A172 (cell line): ENCODE data around the gene DNAJB7. TPM values are rescaled to one million over a fixed set of nuclear protein-coding genes. Genes with fewer than 3 reads are reported as not detected.
"Not testable (repeated sequence)": the region's sequence is repeated elsewhere in the genome, so short reads cannot be mapped to it uniquely, and the experiment has no call there.

Experiments
- DNase-seq: peaks from one replicate; pipeline ENCODE4 v3.0.0-alpha.2; 2015; ENCODE audit warnings: low spot score
- total RNA-seq: library from RNA; depleted of rRNA; stranded (reverse); fragments of >200 nt; shearing (Covaris generic); gene quantifications from 2 replicates; pipeline ENCODE4 v1.2.3, GENCODE V29; 2014; rRNA removed

Gene DNAJB7
- not detected in 2 replicates for total RNA-seq

DNA sequence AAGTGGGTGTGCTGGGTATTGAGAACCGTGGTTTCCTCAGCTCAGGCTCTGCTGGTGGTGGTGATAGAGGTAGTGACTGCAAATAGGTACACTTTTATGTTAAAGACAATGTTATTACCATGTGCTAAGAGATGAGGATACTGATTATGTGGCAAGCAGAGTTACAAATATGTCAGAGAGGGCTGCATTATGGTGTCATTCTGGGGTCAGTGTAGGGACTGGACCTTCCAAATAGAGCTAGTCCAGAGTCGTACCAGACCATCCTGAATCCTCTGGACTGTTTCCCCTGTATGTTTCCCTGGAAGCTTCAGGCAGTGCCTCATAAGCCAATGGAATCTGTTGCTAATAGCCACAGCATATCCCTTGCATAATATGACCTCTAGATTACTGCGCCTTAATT, at the start of gene DNAJB7:
Gene DNAJB7, minus strand, starts transcription at position 101 of the 400 bp plus-strand sequence. CDS start 119 bp downstream, outside the sequence.
- DNase-seq, result no peak

DNA sequence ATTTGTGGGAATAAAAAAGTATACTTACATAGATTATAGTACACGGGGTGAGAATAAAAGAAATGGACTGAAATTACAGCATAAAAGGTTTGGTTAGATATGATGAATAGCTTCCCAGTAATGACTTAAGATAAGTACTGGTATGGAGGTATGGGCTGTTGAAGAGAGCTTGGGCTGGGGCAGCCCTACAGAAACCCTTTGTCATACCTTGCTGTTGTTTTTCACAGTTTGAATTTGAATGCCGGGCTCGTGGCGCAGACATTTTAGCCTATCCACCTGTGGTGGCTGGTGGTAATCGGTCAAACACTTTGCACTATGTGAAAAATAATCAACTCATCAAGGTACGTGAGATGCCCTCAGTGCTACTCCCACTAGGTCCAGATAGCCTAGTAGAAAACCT, 47.0 kb upstream of the DNAJB7 start:
- no peak for DNase-seq

GRCh38 chr22:40904101-40904500, 42.2 kb upstream of the DNAJB7 start:
- DNase-seq, result no peak

GRCh38 chr22:40898850-40899357, 37.0 kb upstream of the DNAJB7 start:
- DNase-seq, result peak; percentile 49

GRCh38 chr22:40894417-40894816, 32.5 kb upstream of the DNAJB7 start:
- no peak for DNase-seq

DNA sequence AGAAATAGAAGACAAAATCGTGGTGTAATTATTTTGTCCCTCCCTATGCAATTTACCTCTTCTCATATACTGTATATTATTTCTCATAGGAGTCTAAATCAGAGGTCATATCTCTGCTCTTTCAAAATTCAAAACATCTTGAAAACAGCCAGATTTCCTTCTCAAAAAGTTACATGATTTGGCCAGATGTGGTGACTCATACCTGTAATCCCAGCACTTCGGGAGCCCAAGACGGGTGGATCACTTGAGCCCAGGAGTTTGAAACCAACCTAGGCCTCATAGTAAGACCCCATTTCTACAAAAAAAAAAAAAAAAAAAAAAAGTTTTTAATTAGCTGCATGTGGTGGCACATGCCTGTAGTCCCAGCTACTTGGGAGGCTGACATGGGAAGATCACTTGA, 29.0 kb upstream of the DNAJB7 start:
- DNase-seq, result no peak

DNA sequence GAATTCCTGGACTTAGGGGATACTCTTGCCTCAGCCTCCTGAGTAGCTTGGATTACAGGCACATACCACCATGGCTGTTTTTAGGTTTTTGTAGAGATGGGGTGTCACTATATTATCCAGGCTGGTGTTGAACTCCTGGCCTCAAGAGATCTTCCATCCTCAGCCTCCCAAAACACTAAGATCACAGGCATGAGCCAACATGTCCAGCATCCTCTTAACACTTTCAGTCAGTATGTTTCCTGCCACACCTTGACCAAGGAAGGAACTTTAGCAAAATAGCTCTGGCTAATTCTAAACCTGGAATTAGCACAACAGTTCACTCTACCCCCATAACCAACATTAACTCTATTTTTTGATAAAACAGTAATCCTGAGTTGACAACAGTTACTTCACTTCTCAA, 27.2 kb upstream of the DNAJB7 start:
- no peak for DNase-seq

DNA sequence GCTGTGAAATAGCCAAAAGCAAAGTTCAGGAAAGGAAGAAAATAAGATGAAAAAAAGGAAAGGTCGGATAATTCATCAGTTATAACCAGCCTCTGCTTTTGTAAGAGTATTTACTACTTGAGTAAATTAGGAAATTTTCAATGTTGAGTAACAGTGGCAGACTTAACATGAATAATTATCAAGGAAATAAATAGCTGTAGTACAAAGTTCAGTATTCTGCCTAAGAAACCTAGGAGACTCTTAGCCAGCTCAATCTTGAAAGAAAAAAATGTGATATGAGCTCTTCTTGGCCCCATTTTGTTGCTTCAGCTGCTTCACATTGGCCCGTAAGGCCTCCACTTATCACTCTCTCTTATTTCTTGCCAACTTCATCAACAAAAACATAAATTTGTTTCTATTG, 17.0 kb upstream of the DNAJB7 start:
- no peak for DNase-seq

DNA sequence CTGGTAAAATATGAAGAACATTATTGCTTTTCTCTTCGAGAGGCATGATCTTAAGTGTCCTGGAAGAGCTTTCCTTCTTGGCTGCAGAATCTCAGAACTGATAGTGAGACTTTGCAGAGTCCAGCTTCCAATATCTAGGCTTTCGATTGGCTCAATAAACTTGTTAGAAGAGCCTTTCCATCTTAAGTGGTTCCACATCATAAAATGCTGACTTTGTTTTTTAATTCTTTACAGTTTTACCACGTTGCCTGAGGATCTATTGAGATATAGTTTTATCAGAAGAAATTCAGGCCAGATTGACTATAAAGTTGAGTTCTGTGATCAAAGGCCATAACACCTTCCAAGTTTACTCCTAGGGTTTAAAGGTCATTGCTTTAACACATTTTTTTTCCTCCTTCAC, 15.6 kb upstream of the DNAJB7 start:
- no peak for DNase-seq

DNA sequence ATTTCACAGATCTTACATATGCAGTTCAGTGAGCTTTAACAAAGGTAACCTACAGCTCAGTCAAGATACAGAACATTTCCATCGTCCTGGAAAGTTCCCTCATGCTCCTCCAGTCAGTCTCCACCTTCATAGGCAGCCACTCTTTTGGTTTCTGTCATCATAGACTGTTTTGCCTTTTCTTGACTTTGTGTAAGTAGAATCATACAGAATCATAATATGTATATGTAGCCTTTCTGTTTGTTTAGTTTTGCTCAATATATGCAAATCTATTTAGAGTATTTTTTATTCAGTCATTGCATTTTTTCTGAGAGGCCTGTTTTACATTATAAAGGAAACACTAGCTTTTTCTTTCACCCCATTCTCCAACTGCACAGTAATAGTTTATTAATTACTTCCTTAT, 15.0 kb upstream of the DNAJB7 start:
- no peak for DNase-seq

DNA sequence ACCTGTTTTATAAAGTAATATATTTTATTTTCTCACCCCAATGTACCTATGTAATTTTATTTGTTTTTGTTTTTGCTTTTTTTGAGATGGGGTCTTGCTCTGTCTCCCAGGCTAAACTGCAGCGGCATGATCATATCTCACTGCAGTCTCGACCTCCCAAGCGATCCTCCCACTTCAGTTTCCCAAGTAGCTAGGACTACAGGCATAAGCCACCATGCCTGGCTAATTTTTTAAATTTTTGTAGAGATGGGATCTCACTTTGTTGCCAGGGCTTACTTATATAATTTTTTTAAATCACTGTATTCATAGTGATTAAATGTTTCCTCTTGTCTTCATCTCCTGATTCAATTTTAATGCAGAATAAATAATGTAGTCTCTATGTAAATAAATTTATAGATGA, 13.2 kb upstream of the DNAJB7 start:
- no peak for DNase-seq

DNA sequence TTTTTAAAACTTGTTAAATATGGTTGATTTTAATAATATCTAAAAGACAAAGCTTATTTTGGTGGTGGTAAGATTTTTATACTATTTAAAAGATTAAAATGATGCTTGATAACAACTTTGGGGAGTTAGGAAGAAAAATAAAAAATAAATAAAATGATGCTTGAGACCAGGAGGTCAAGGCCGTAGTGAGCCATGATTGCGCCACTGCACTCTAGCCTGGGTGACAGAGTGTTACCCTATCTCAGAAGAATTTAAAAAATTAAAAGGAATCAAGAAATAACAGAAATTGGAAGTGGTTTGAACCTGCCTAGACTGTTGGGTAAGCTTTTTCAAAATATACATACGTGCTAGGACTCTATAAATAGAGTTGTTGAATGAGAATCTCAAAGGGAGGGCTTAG, 12.1 kb upstream of the DNAJB7 start:
- no peak for DNase-seq

DNA sequence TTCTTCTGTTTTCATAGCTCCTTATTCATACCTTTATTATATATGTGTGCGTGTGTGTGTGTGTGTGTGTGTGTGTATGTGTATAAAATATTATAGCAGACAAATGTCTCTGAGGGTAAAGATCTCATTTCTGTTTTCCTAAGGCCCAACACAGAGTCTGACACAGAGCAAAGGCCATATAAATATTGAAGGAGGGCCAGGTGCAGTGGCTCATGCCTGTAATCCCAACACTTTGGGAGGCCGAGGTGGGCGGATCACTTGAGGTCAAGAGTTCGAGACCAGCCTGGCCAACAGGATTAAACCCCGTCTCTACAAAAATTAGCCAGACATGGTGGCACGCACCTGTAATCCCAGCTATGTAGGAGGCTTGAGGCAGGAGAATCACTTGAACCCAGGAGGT, 6.5 kb upstream of the DNAJB7 start:
- not testable (repeated sequence) for DNase-seq

- no peak for DNase-seq
These were observed 5.2 kb upstream of the DNAJB7 start for GRCh38 chr22:40867109-40867508.

DNA sequence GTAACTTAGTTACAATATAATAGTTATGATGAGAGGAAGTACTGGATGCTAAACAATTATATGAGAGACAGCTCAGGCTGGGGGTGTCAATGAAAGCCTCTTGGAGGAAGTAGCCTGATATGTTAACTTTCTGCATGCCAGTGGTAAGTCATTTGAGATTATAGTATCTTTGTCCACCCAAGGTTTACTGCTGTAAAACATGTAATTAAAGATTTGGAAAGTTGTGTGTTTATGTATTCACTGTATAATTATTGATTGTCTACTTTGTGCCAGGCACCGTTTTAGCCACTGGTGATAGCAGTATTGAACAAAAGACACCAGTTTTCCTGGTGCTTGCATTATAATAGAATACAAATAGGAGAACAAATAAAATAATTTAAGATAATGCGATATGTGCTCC, 624 bp upstream of the DNAJB7 start:
- no peak for DNase-seq

DNA sequence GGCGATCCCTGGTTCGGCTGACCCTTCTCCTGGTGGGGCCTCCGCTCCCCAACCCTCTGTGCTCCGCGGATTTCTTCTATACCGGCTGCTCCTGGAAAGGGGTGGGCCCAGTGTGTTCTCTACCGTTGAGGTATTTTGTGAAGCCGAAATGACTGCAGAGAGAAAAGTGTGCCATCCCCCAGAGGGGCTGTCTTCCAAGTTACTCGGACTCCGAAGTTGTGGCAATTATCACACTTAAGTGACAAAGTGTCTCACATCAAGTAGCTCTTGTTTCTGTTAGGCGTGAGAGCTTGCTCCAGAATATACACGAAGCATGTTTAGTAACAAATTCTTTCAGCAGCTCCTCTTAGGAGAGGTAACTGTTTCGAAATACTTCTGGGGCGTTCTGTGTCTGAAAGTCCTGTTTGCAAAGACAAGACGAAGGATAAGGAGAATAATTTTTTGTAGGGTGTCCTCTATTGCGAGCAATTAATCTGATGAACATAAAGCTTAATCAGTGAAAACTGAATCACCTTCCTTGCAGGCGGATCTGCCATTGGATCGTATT, 4.5 kb downstream of the DNAJB7 start:
- DNase-seq, result no peak

DNA sequence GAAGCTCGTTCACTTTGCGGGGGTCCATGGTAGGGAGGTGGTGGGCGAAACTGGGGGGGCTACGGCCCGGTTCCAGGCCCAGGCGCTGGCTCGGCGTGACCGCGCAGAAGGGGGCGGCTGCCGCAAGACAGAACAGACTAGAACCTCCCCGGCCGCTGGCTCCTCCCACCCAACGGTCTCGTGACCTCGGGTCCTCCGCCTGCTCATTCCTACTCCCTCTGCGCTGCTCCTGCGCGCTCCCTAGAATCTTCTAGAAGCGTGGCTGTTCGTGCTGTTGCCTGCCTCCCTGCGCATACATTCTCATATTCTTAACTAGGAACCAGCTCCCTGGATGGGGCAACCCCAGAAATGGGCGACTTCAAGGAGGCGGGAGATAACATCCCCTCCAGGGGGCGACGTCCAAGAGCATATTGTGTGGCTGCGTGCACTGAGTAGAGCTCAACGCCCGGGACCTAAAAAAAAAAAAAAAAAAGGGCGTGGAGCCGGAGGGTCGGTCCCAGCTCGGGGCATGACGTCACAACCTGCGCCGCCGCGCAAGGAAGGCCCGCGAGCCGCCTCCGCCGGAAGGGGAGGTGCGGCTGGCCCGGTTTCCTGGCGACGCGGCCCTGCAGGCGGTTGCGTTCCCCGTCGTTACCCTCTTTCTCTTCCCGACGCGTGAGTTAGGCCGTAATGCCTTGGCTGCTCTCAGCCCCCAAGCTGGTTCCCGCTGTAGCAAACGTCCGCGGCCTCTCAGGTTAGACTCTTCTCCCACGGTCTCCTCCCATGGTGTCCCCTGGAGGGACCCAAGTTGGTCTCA, 5.2 kb downstream of the DNAJB7 start, which contains the start of the genes ST13 and XPNPEP3:
Gene ST13, minus strand, starts transcription at position 127 of the 796 bp plus-strand sequence. Its CDS starts 99 bp downstream, at position 28.
Gene XPNPEP3, plus strand, starts transcription at position 636 of the 796 bp plus-strand sequence. Its CDS starts 34 bp downstream, at position 670.
- peak; percentile 91 for DNase-seq

GRCh38 chr22:40855979-40856512, 5.9 kb downstream of the DNAJB7 start:
- no peak for DNase-seq

GRCh38 chr22:40855071-40855978, 6.6 kb downstream of the DNAJB7 start:
- peak; percentile 12 for DNase-seq

GRCh38 chr22:40853961-40854360, 8.0 kb downstream of the DNAJB7 start:
- no peak for DNase-seq

- no peak for DNase-seq
These were observed 8.6 kb downstream of the DNAJB7 start for GRCh38 chr22:40853333-40853732.

DNA sequence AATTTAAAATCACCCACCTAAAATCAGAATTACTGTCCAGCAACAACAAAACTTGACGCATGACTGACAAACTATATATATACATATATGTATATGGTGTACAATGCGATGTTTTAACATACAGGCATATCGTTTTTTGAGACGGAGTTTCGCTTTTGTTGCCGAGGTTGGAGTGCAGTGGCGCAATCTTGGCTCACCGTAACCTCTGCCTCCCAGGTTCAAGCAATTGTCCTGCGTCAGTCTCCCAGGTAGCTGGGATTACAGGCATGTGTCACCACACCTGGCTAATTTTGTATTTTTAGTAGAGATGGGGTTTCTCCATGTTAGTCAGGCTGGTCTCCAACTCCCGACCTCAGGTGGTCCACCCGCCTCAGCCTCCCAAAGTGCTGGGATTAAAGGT, 16.1 kb downstream of the DNAJB7 start:
- not testable (repeated sequence) for DNase-seq
